OCI-LY7 (cell line): ENCODE measurements around the gene CBX2. TPM values are rescaled to one million over a fixed set of nuclear protein-coding genes. Genes with fewer than 3 reads are reported as not detected.

ENCODE experiments used
- BruUV-seq: library from RNA; stranded (reverse); fragments of 400-500 nt; replicated peaks from 2 replicates; lab custom pipeline; 2021; lab: Mats Ljungman, UMichigan
- CTCF ChIA-PET: fragments of 300-600 bp; sonication (Branson Sonifier 250); formaldehyde crosslinking; loops from one replicate; lab custom pipeline; 2022; ENCODE audit warnings: antibody characterized with exemption; ENCODE audit not compliant: unreplicated experiment; lab: Charles Lee
- POLR2A ChIA-PET: fragments of 300-600 bp; sonication (Branson Sonifier 250); formaldehyde crosslinking; loops from one replicate; lab custom pipeline; 2022; ENCODE audit warnings: antibody characterized with exemption; lab: Charles Lee
- DNase-seq: peaks from one replicate; pipeline ENCODE4 v3.0.0-alpha.2; 2015; ENCODE audit warnings: low spot score
- H2AFZ ChIP-seq: fragments of 200-600 bp; sonication (generic), shearing (Covaris generic); 2 replicates; pipeline ENCODE4 v1.6.1; 2014; ENCODE audit warnings: mild to moderate bottlenecking, antibody characterized with exemption, low read length, moderate library complexity
- H3K27ac ChIP-seq: fragments of 200-600 bp; sonication (generic); 2 replicates; pipeline ENCODE4 v1.5.1; 2014; ENCODE audit warnings: mixed run types, low read depth, mild to moderate bottlenecking, moderate library complexity, low read length, inconsistent platforms; ENCODE audit not compliant: poor library complexity, severe bottlenecking
- H3K36me3 ChIP-seq: fragments of 200-600 bp; sonication (generic); 2 replicates; pipeline ENCODE4 v1.6.1; 2014; ENCODE audit warnings: mild to moderate bottlenecking, antibody characterized with exemption, low read length, moderate library complexity, mixed read lengths; ENCODE audit not compliant: insufficient read depth
- H3K4me1 ChIP-seq: fragments of 200-600 bp; sonication (generic); 2 replicates; pipeline ENCODE4 v1.5.1; 2014; ENCODE audit warnings: mild to moderate bottlenecking, low read length; ENCODE audit not compliant: insufficient read depth, poor library complexity, severe bottlenecking
- H3K4me2 ChIP-seq: fragments of 200-600 bp; sonication (generic); 2 replicates; pipeline ENCODE4 v1.6.1; 2014; ENCODE audit warnings: mild to moderate bottlenecking, low read length
- H3K4me3 ChIP-seq: fragments of 200-600 bp; sonication (generic); 2 replicates; pipeline ENCODE4 v1.5.1; 2014; ENCODE audit warnings: mild to moderate bottlenecking, low read depth, low read length; ENCODE audit not compliant: poor library complexity, severe bottlenecking
- H3K79me2 ChIP-seq: fragments of 200-600 bp; sonication (generic); 2 replicates; pipeline ENCODE4 v1.6.1; 2016; ENCODE audit warnings: low read depth, mild to moderate bottlenecking, low read length, moderate library complexity, mixed read lengths; ENCODE audit not compliant: insufficient read depth
- H3K9me2 ChIP-seq: fragments of 200-600 bp; sonication (generic); 2 replicates; pipeline ENCODE4 v1.6.1; 2016; ENCODE audit warnings: mild to moderate bottlenecking, low read length, mixed read lengths; ENCODE audit not compliant: insufficient read depth
- H3K9me3 ChIP-seq: fragments of 200-600 bp; sonication (generic); 2 replicates; pipeline ENCODE4 v1.6.1; 2014; ENCODE audit warnings: mild to moderate bottlenecking, mixed run types, low read length, mixed read lengths
- H4K20me1 ChIP-seq: fragments of 200-600 bp; sonication (generic); 2 replicates; pipeline ENCODE4 v1.6.1; 2014; ENCODE audit warnings: mild to moderate bottlenecking, antibody characterized with exemption, low read length, moderate library complexity, mixed read lengths; ENCODE audit not compliant: insufficient read depth
- CTCF ChIP-seq: fragments of 200-600 bp; sonication (generic); conservative IDR thresholded peaks from 2 replicates; pipeline ENCODE4 v1.5.1; 2014; ENCODE audit warnings: mild to moderate bottlenecking, antibody characterized with exemption, low read length, moderate library complexity, mixed read lengths
- EZH2phosphoT487 ChIP-seq: fragments of 200-600 bp; sonication (generic); IDR thresholded peaks from 2 replicates; pipeline ENCODE4 v1.6.1; 2018; ENCODE audit warnings: low read depth, borderline replicate concordance, mild to moderate bottlenecking, mixed run types, antibody characterized with exemption, low read length, moderate library complexity, mixed read lengths
- intact Hi-C: fragments of 100-400 bp; cut with micrococcal nuclease; formaldehyde crosslinking; loops from one replicate; pipeline ENCODE4 v1.10.0; 2022; ENCODE audit not compliant: unreplicated experiment
- total RNA-seq, 2 experiments: library from RNA; depleted of rRNA in 1 of 2; stranded (reverse); fragments of >200 nt in 1 of 2; shearing (Covaris generic) in 1 of 2; gene quantifications; 2 replicates each; pipeline ENCODE4 v1.2.3, GENCODE V29; 2014 to 2022

Gene CBX2
- total RNA-seq, 2 experiments from 2014 or later = 27.9 to 29.9 TPM

GRCh38 chr17:79814974-79815835 lies 37.3 kb downstream of the CBX2 start:
- no peak overlapping the region for H3K27ac ChIP-seq
- H3K36me3 ChIP-seq = no peaks in the 10 kb centered on the region
- intact Hi-C loops = no loop called here
- no peak overlapping the region for H3K4me3 ChIP-seq
- ChIA-PET CTCF (no interaction called here), POLR2A (no interaction called here)
- DNase-seq = no peak
- H2AFZ ChIP-seq = no peak overlapping the region
- TF ChIP-seq CTCF (no peak), EZH2phosphoT487 (0 out of 2 replicates have a peak, but pooled peaks have one; percentile 6)
- H3K79me2 ChIP-seq = no peaks in the 10 kb centered on the region
- no peak overlapping the region for H3K4me2 ChIP-seq
- H4K20me1 ChIP-seq = no peaks in the 10 kb centered on the region
- BruUV-seq = no TSS peak
- H3K4me1 ChIP-seq = peaks cover 42% of the 10 kb centered on the region
- H3K9me2 ChIP-seq = no peaks in the 10 kb centered on the region
- no peaks in the 10 kb centered on the region for H3K9me3 ChIP-seq

- ChIA-PET CTCF (interaction anchor here (0.6 kb wide), 1 partner anchor 1654 kb away, joined by 6 read pairs; no protein-coding TSS in a partner anchor), POLR2A (no interaction called here)
- intact Hi-C loops = no loop called here
- H3K4me1 ChIP-seq = peaks cover 35% of the 10 kb centered on the region
- no peak overlapping the region for H3K4me3 ChIP-seq
- H2AFZ ChIP-seq = no peak overlapping the region
- BruUV-seq = no TSS peak
- no peak for DNase-seq
- no peaks in the 10 kb centered on the region for H3K9me3 ChIP-seq
- H3K4me2 ChIP-seq = no peak overlapping the region
- no peaks in the 10 kb centered on the region for H3K79me2 ChIP-seq
- TF ChIP-seq EZH2phosphoT487 = no peak
- no peak for TF ChIP-seq CTCF
- no peaks in the 10 kb centered on the region for H4K20me1 ChIP-seq
- no peaks in the 10 kb centered on the region for H3K9me2 ChIP-seq
- H3K36me3 ChIP-seq = no peaks in the 10 kb centered on the region
- no peak overlapping the region for H3K27ac ChIP-seq
These were observed 38.0 kb downstream of the CBX2 start for GRCh38 chr17:79815836-79816461.
